ENCODE data around the gene HOXB2.

Gene HOXB2

GRCh38 chr17:48494335-48494734 lies 50.6 kb downstream of the HOXB2 start:
- in situ Hi-C loops (cut with HindIII; ENCODE audit: low sequenced_read_pairs), result no loop called here

Measured in DLD1 (cell line).